Measurements from ENCODE around the gene BAHCC1.
A peak's percentile ranks its signal among the peaks of the same experiment; 100 is the strongest.

Gene BAHCC1

GRCh38 chr17:81513753-81514488 is 118.7 kb downstream of the BAHCC1 start:
- TF ChIP-seq ESRRG (CRISPR knock-in tag; IDR thresholded peaks at IDR 0.05): no peak
- no peak for TF ChIP-seq BACH2 (CRISPR knock-in tag; IDR thresholded peaks at IDR 0.05; ENCODE audit: borderline replicate concordance)
- no peak for TF ChIP-seq ARNTL (CRISPR knock-in tag; IDR thresholded peaks at IDR 0.05; ENCODE audit: borderline replicate concordance, low read depth)
- TF ChIP-seq RARB (CRISPR knock-in tag; IDR thresholded peaks at IDR 0.05): no peak
- ATAC-seq: no peak

GRCh38 chr17:81514489-81514738 is 119.2 kb downstream of the BAHCC1 start:
- no peak for ATAC-seq
- TF ChIP-seq TSHZ2 (CRISPR knock-in tag; IDR thresholded peaks at IDR 0.05) (no peak), POU6F1 (CRISPR knock-in tag; IDR thresholded peaks at IDR 0.05; ENCODE audit: borderline replicate concordance, low read depth) (no peak), ESRRG (CRISPR knock-in tag; IDR thresholded peaks at IDR 0.05) (no peak), CSDC2 (CRISPR knock-in tag; IDR thresholded peaks at IDR 0.05) (no peak), OSR1 (CRISPR knock-in tag; IDR thresholded peaks at IDR 0.05) (no peak), BACH2 (CRISPR knock-in tag; IDR thresholded peaks at IDR 0.05; ENCODE audit: borderline replicate concordance) (no peak), ZNF565 (CRISPR knock-in tag; conservative IDR thresholded peaks at IDR 0.05; ENCODE audit: low read depth) (no peak), TCF4 (CRISPR knock-in tag; IDR thresholded peaks at IDR 0.05; ENCODE audit: borderline replicate concordance) (no peak), SNAI2 (CRISPR knock-in tag; IDR thresholded peaks at IDR 0.05) (no peak), TOX (CRISPR knock-in tag; IDR thresholded peaks at IDR 0.05; ENCODE audit: borderline replicate concordance) (no peak), ZC3H10 (CRISPR knock-in tag; IDR thresholded peaks at IDR 0.05) (no peak), GLIS3 (CRISPR knock-in tag; IDR thresholded peaks at IDR 0.05) (no peak), PPARA (CRISPR knock-in tag; IDR thresholded peaks at IDR 0.05; ENCODE audit: borderline replicate concordance) (no peak)

- no peak for TF ChIP-seq ZNF8 (CRISPR knock-in tag; IDR thresholded peaks at IDR 0.05)
- TF ChIP-seq ZFP3 (CRISPR knock-in tag; IDR thresholded peaks at IDR 0.05): no peak
- TF ChIP-seq ARNTL (CRISPR knock-in tag; IDR thresholded peaks at IDR 0.05; ENCODE audit: borderline replicate concordance, low read depth): no peak
- TF ChIP-seq ISL1 (CRISPR knock-in tag; IDR thresholded peaks at IDR 0.05): no peak
- TF ChIP-seq PATZ1 (CRISPR knock-in tag; IDR thresholded peaks at IDR 0.05; ENCODE audit: borderline replicate concordance): no peak
- TF ChIP-seq TOX (CRISPR knock-in tag; IDR thresholded peaks at IDR 0.05; ENCODE audit: borderline replicate concordance): no peak
- no peak for TF ChIP-seq TSHZ2 (CRISPR knock-in tag; IDR thresholded peaks at IDR 0.05)
- no peak for TF ChIP-seq ZFP30 (CRISPR knock-in tag; IDR thresholded peaks at IDR 0.05)
- TF ChIP-seq GLIS3 (CRISPR knock-in tag; IDR thresholded peaks at IDR 0.05): no peak
- no peak for TF ChIP-seq OSR1 (CRISPR knock-in tag; IDR thresholded peaks at IDR 0.05)
- no peak for TF ChIP-seq ZC3H10 (CRISPR knock-in tag; IDR thresholded peaks at IDR 0.05)
- TF ChIP-seq POU6F1 (CRISPR knock-in tag; IDR thresholded peaks at IDR 0.05; ENCODE audit: borderline replicate concordance, low read depth): no peak
- no peak for TF ChIP-seq SNAI2 (CRISPR knock-in tag; IDR thresholded peaks at IDR 0.05)
- TF ChIP-seq CREB5 (CRISPR knock-in tag; IDR thresholded peaks at IDR 0.05; ENCODE audit: low read depth): no peak
- no peak for TF ChIP-seq RARB (CRISPR knock-in tag; IDR thresholded peaks at IDR 0.05)
- peak; percentile 56 for ATAC-seq
Observed at GRCh38 chr17:81514739-81515529, 119.7 kb downstream of the BAHCC1 start.

All from SK-N-SH treated with all-trans-retinoic acid at 6 μM for 48 hours (cell line).